CD4-positive, alpha-beta T cell treated with Interleukin-10 for 1 hour (primary cell): ENCODE results near the gene PCBP2.
A peak's percentile ranks its signal among the peaks of the same experiment; 100 is the strongest.
"Not testable (repeated sequence)": the region's sequence is repeated elsewhere in the genome, so short reads cannot be mapped to it uniquely, and the experiment has no call there.

Experiments used
- DNase-seq: peaks from one replicate; pipeline ENCODE4 v3.0.0-alpha.2; 2020

PCBP2 gene

GRCh38 chr12:53474077-53474476, 22.2 kb downstream of the PCBP2 start:
- no peak for DNase-seq

GRCh38 chr12:53474819-53475218, 22.9 kb downstream of the PCBP2 start:
- no peak for DNase-seq

- peak; percentile 43 for DNase-seq
Measured at GRCh38 chr12:53476769-53477209, 24.9 kb downstream of the PCBP2 start.

- DNase-seq = no peak
Measured at GRCh38 chr12:53478865-53479264, 27.0 kb downstream of the PCBP2 start.

- DNase-seq = no peak
Measured at GRCh38 chr12:53479331-53479730, 27.4 kb downstream of the PCBP2 start.

GRCh38 chr12:53480491-53481442, 28.9 kb downstream of the PCBP2 start:
- DNase-seq = no peak

GRCh38 chr12:53481458-53481857, 29.6 kb downstream of the PCBP2 start:
- not testable (repeated sequence) for DNase-seq

GRCh38 chr12:53481939-53482586, 30.2 kb downstream of the PCBP2 start:
- DNase-seq = peak; percentile 30

GRCh38 chr12:53482626-53483168, 30.8 kb downstream of the PCBP2 start:
- no peak for DNase-seq

- no peak for DNase-seq
Measured at GRCh38 chr12:53483225-53483978, 31.5 kb downstream of the PCBP2 start.

GRCh38 chr12:53483979-53484377, 32.1 kb downstream of the PCBP2 start:
- DNase-seq = no peak

- DNase-seq = no peak
Measured at GRCh38 chr12:53484686-53485575, 33.0 kb downstream of the PCBP2 start.

- DNase-seq = no peak
Measured at GRCh38 chr12:53485955-53486735, 34.2 kb downstream of the PCBP2 start.

- no peak for DNase-seq
Measured at GRCh38 chr12:53486736-53487487, 35.0 kb downstream of the PCBP2 start.

- no peak for DNase-seq
Measured at GRCh38 chr12:53489242-53489864, 37.5 kb downstream of the PCBP2 start.

- DNase-seq = peak; percentile 23
Measured at GRCh38 chr12:53492188-53492587, 40.3 kb downstream of the PCBP2 start.

GRCh38 chr12:53492830-53493609, 41.1 kb downstream of the PCBP2 start:
- peak; percentile 92 for DNase-seq

- no peak for DNase-seq
Measured at GRCh38 chr12:53493610-53494391, 41.9 kb downstream of the PCBP2 start.
